Measurements from ENCODE around the gene SYT15.
"Not testable (repeated sequence)": the region's sequence is repeated elsewhere in the genome, so short reads cannot be mapped to it uniquely, and the experiment has no call there.

SYT15 gene

DNA sequence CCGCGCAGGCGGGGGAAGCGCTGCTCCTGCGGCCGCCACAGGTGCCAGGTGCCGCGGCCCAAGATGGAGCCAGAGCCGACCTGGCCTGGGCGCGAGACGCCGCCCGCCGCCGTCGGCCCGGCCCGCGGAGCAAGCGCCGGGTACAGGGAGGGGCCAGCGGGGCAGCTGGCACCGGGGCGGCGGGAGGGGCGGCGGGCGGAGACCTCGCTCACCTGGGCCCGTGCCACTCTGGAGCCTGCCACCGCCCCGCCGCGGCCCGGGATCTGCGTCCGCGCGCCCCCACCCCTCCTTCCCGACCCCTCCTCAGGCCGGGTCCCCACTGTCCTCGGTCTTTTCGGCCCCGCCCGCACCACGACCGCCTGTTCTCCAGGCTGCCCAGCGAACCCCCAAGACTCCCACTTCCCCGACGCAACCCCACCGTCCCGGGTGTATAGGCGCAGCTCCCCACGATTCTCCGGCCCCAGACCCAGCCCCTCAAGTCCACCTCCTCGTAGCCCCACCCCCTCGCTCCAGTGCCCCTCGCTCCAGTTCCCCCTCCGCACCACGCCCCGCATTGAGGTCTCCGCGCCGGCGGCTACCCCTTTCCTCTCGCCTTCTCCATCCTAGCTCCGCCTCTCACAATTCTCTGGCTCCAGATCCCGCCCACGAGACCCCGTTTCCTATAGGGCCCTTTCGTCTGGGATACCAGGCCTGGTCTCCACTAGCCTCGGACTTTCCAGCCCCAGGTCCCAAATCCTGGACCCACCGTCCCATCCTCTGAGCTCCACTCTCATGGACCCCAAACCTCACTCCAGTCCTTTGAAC lies 22.2 kb upstream of the SYT15 start, which contains the start of gene GPRIN2:
Gene GPRIN2 (minus strand): TSS at position 144 of the 804 bp plus-strand sequence. CDS start 5,922 bp downstream, outside the sequence.
- DNase-seq (ENCODE audit: low spot score): no peak

GRCh38 chr10:46557319-46558121 lies 21.4 kb upstream of the SYT15 start:
- no peak for DNase-seq (ENCODE audit: low spot score)

GRCh38 chr10:46558122-46558391 lies 20.9 kb upstream of the SYT15 start:
- DNase-seq (ENCODE audit: low spot score): no peak

DNA sequence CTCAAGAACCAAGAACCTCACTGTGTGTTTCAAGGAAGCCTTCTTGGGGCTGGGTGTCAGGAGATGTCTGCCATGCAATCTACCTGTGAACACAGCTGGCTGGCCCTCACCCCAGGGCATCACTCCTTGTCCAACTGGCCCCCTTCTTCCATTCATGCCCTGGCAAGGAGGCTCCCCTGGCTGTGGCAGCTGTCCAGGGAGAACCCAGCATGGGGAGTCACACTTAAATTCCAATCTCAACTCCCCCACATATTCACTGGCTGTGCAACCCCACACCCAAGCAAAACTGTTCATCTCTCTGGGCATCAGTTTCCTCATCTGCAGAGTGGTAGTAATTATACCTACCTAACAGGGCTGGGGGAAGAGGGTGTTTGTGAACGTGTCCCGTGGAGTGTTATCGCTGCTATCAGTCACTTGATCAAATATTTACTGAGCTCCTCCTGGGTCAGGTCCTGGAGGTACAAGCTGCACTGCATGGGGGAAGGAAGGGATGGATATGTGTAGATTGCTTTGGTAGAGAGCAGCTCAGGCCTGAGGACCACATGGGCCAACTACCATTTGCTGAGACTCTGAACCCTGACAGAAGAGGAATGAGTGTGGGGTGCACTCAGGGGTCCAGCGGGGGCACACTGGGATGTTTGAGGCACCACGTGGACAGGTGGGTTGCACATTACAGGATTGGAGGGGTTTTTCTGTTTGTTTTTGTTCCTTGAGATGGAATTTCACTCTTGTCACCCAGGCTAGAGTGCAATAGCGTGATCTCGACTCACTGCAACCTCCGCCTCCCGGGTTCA lies 20.3 kb upstream of the SYT15 start:
- no peak for DNase-seq (ENCODE audit: low spot score)

- DNase-seq (ENCODE audit: low spot score): no peak
Measured at GRCh38 chr10:46559231-46559671, 19.7 kb upstream of the SYT15 start.

DNA sequence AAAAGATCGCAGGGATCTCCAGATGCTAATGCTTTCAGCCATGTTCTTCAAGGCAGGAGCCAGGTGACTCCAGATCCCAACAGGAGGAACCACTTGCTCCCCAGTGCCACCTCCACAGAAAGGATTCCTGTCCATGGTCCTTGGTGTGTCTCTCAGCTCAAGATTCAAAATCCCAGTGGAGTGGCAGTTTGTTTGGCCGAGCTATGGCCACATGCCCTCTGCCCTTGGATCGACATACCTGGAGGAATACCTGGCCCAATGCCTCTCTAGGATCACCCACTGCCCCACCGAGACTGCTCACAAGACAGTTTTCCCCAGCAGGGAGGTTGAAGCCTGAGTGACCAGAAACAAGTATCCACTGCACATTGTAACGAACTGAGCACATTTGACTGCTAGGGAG lies 18.5 kb upstream of the SYT15 start:
- DNase-seq (ENCODE audit: low spot score): no peak

- no peak for DNase-seq (ENCODE audit: low spot score)
Measured at GRCh38 chr10:46560952-46561351, 18.0 kb upstream of the SYT15 start.

- not testable (repeated sequence) for DNase-seq (ENCODE audit: low spot score)
Measured at GRCh38 chr10:46565591-46566332, 13.2 kb upstream of the SYT15 start.

- not testable (repeated sequence) for DNase-seq (ENCODE audit: low spot score)
Measured at GRCh38 chr10:46567151-46567550, 11.8 kb upstream of the SYT15 start.

DNA sequence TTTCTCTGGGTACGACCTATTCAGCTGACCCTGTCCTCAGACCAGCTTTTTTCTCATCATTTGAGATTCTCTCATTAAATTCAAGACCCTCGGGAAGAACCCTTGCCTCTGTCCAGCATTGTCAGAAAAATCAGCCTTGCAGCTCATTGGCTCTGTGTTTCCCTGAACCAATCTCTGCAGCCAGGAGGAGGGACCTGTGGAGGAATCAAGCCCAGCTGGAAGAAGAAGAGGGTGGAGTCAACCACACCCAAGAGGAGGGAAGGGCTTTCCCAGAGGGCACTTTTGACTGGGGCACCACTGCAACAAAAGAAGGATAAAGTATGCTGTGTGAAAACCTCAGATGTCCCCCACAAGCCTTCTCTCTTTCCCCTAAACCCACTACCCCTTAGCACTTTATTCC lies 8.3 kb upstream of the SYT15 start:
- not testable (repeated sequence) for DNase-seq (ENCODE audit: low spot score)

- not testable (repeated sequence) for DNase-seq (ENCODE audit: low spot score)
Measured at GRCh38 chr10:46572765-46573164, 6.2 kb upstream of the SYT15 start.

DNA sequence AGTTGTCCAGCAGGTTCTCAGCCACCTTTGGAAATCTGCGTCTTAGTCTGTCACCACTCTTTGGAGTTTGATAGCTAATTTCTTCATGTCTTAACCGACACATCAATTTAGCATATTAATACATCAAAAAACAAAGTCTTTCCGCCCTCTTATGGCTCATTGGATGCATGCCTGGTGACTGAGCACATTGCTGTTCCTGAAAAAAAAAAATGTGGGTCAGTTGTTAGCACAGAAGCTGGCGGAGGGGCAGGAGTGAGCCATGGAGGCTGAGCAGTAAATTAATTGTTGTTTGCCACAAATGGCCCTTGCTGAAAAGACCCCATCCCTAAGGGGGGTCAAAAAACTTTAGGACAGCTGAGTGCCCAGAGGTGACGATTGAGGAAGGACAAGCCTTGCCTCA lies 5.6 kb upstream of the SYT15 start:
- DNase-seq (ENCODE audit: low spot score): not testable (repeated sequence)

- DNase-seq (ENCODE audit: low spot score): not testable (repeated sequence)
Measured at GRCh38 chr10:46573884-46574283, 5.0 kb upstream of the SYT15 start.

DNA sequence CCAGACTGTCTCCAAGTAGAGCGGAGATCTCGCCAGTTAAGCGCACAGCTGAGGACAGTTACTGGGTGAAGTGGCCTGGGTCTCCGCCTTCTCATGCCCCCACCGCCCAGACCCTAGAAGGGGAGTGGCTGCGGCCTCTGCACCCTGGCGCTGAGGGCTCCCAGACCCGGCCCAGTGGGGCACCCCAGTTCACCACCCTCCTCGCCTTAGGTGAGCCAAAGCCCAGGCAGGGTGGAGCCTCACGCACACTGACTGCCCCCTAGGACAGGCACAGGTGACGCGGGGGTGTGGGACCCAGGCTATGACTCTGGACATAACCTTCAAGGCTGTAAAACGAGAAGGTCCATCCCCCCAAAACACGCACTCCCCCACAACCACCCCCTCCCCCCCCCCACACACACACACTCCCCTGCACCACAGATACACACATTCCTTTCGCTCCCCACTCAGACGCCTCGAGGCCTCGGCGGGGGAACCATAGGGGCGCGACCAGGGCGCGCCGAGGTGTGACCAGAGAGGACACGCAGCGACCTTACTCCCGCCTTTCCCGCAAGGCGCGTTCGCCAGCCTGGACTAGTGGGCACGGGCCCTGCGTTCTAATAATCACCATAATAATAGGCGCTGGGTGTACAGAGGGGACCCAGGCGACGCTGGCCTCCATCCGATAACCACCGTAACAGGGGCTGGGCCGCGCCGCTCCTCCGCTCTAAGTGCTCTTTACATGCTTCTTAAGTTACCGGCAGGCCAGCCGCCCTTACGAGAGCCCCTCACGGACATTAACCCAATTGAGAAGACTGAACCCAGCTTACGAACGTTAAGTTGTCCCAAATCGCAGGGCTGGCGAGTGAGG lies 1.1 kb upstream of the SYT15 start:
- not testable (repeated sequence) for DNase-seq (ENCODE audit: low spot score)

DNA sequence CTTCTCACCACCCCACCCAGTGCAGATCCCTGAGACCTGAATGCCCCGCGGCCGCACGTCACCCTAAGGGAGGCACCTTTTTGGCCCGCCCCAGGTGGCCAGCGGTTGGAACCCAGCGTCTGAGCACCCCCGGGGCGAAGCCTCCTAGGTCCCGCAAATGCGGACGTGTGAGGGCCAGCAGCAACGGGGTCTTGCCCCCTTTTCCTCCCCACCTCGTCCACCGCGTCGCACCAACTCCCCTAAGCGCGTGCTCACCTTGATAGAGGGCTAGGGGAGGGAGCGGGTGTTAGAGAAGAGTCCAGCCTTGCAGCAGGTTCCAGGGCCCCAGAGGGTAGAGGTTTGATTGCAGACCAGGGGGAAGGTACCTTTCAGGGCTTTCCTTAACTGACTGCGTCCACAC lies 450 bp downstream of the SYT15 start:
- DNase-seq (ENCODE audit: low spot score): not testable (repeated sequence)

DNA sequence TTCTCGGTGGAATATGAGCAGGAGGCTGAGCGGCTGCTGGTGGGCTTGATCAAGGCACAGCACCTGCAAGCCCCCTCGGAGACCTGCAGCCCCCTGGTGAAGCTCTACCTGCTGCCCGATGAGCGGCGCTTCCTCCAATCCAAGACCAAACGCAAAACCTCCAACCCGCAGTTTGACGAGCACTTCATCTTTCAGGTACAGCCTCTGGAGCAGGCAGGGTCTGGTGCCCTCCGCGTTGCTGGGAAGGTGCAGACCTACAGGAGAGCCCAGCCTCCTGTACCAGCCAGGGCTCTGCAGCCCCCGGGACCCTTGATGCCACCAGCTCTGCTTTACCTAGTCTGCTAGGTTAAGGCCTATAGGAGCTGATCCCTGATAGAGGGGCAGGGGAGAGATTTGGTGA lies 3.1 kb downstream of the SYT15 start:
- DNase-seq (ENCODE audit: low spot score): not testable (repeated sequence)

- DNase-seq (ENCODE audit: low spot score): not testable (repeated sequence)
Measured at GRCh38 chr10:46582568-46582967, 3.6 kb downstream of the SYT15 start.

- not testable (repeated sequence) for DNase-seq (ENCODE audit: low spot score)
Measured at GRCh38 chr10:46584196-46584595, 5.3 kb downstream of the SYT15 start.

- not testable (repeated sequence) for DNase-seq (ENCODE audit: low spot score)
Measured at GRCh38 chr10:46585246-46585645, 6.3 kb downstream of the SYT15 start.

DNA sequence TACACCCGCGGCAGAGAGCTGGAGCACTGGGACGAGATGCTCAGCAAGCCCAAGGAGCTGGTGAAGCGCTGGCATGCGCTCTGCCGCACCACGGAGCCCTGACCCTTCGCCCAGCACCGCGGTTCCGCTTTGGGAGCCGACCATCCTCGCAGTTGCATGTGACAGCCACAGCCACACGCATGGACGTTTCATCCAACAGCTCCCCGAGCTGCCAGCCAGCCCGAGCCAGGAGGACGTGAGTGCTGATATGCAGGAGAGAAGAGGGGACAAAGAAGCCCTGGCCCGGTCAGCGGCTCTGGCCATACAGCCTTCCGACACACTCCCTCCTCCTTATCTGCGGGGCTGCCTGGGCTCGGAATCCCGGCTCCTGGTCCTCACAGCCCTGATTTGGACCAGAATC lies 8.6 kb downstream of the SYT15 start:
- not testable (repeated sequence) for DNase-seq (ENCODE audit: low spot score)

GRCh38 chr10:46588221-46588620 lies 9.3 kb downstream of the SYT15 start:
- DNase-seq (ENCODE audit: low spot score): not testable (repeated sequence)

Data from germinal center (tissue), 1 donor.